Glomerular endothelial cell (primary cell): ENCODE data around the gene GTSE1. TPM values are rescaled to one million over a fixed set of nuclear protein-coding genes. Genes with fewer than 3 reads are reported as not detected.

ENCODE experiments used
- DNase-seq: peaks from one replicate; pipeline ENCODE4 v3.0.0-alpha.2; 2011; ENCODE audit warnings: low read depth, low spot score; ENCODE audit errors: extremely low read depth
- total RNA-seq: library from RNA; depleted of rRNA; stranded (reverse); fragments of >200 nt; gene quantifications from 2 replicates; pipeline ENCODE4 v1.2.3, GENCODE V29; 2015

GTSE1 gene
- total RNA-seq, 1 donor from 2014 or later = 7.5 TPM

DNA sequence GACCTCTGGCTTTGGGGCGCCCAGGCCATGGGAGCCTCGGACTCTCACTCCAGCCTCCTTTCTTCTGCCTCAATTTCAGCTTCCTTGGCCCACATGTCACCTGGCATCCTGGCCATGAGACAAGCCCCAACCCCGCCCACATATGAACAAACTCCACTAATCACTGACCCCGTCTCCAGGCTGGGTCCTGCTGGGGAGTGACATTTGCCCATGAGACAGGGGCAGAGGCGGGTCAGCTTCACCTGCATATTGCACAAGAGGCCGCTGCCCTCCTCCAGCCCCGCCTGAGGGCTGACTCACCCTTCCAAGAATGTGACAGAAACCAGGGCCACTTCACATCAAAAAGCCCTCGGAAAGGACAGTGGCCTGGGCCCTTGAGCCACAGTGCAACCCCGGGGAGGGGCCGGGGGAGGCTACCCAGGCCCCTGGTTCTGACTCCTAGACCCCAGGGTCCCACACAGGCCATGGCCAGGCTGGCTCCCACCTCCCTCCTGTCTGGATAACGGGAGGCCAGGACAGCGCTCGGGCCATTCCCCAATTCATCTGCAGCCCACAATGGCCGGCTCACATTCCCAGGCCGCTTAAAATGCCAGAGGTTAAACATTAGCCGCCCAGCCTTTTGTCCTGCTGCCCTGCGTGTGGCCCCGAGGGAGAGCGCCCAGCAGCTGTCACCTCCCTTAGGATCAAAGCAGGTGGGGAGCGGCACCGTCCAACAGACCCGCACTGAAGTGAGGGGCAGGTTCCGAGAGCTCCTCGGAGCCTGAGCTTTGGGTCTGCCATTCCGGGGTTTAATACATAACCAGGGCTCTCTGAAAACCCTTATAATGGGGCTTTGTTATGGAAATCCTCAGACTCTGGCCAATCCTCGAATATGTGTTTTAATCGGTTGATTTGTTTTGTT is 81.1 kb downstream of the GTSE1 start:
- no peak for DNase-seq

DNA sequence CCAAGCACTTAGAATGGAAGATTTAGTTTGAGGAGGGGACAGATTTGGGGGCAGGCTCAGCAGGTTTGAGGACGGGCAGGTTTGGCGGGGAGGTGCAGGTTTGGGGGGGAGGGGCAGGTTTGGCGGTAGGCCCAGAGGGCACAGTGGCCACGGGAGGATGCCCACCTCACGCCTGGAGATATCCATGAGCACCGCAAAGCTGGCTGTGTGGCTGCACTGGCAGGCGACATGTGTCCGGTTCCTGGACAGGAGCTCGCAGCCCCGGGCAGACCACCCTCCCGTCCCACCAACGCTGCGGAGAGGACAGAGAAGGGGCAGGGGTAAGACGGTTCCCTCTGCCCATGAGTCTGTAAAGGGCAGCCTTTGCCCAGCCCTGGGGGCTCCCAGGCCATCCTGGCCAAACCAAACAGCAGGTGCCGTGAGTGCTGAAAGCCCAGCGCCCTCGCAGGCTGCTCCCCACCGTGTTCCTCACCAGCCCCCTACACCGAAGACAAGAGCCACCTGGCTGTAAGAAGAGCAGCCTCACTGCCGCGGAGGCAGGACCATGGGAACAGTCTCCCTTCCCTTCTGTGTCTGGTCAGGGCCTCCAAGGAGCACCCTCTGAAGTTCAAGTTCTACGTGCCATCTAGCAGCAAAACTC is 81.9 kb downstream of the GTSE1 start:
- no peak for DNase-seq

DNA sequence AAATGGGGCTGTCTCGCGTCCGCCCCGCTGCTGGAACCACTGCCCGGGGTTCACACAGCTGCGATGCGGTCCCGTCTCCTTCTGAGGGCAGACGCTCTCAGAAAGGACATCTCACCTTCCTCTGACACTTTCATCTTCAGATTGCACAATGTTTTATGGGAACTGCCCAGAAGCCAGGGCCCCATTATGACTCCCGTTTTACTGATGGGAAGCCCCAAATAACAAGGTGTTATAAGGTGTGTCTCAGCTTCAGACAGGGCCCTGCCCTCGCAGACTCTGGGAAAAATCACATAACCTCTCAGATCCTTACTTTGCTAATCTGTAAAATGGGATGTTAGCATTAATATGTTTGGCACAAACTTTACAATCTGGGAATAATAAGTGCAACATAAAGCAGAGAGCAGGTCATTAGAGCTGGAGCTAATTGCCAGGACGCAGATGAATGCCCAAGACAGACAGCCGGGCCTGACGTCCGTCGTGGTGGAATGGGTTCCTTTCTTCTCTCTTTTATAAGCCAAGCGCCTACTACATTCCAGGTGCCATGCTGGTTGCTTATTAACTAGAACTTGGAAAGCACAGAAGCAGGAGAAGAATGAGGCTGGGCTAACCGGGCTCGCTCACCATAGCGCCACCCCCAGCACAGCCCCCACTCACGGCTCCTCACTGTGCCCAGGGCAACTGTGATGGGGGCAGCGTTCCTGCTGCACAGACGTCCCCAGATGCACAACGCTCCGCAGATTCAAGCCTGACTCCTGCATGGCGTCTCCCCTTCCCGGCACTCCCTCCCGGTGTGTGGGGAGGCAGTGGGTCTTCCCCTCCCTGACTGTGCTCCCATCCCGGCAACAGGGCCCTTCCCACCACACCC is 82.6 kb downstream of the GTSE1 start:
- DNase-seq = no peak

DNA sequence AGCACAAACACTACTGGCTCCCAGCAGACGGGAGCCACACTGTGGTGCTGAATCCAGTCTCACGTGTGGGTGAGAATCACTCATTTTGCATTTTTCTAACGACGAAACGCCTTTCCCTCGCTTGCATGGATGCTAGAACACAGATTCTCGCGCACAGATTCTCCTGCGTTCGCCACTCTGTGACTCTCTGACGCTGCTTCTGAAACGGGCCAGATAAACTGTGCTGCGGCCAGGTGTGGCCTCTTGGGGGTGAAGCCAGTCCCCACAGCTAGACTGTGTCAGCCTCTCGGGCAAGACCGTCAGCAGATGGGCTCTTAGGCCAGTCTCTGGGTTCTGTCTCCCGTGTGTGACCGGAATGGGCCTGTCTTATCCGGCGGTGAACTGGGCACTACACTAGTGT is 83.4 kb downstream of the GTSE1 start:
- no peak for DNase-seq

Other genes starting within 250 kb of the GTSE1 start
- gene PPARA, start 146.3 kb upstream of the GTSE1 start, total RNA-seq = 7.0 and 17.4 TPM in 2 replicates
- gene CDPF1, start 46.6 kb upstream of the GTSE1 start, total RNA-seq = 9.0 and 11.2 TPM in 2 replicates
- gene PKDREJ, start 33.5 kb upstream of the GTSE1 start, total RNA-seq = not detected in 2 replicates
- gene TTC38, start 28.9 kb upstream of the GTSE1 start, total RNA-seq = 31.3 and 51.4 TPM in 2 replicates
- gene TRMU, start 38.8 kb downstream of the GTSE1 start, total RNA-seq = 28.1 and 34.3 TPM in 2 replicates
- 9.5 and 18.3 TPM in 2 replicates for gene CELSR1, start 240.8 kb downstream of the GTSE1 start, total RNA-seq